ENCODE results near the gene RNPS1.

The RNPS1 gene

GRCh38 chr16:2276368-2277195 lies 8.7 kb upstream of the RNPS1 start:
- no peak for TF ChIP-seq CTCF (IDR thresholded peaks at IDR 0.05; ENCODE audit: low read depth, low read length)
- H3K4me3 ChIP-seq (ENCODE audit: low read depth, low read length), result no peak overlapping the region

- TF ChIP-seq CTCF (IDR thresholded peaks at IDR 0.05; ENCODE audit: low read depth, low read length), result no peak
- no peak overlapping the region for H3K4me3 ChIP-seq (ENCODE audit: low read depth, low read length)
These were observed 7.8 kb upstream of the RNPS1 start for GRCh38 chr16:2275476-2276367.

GRCh38 chr16:2273931-2274330 lies 6.0 kb upstream of the RNPS1 start:
- no peak for TF ChIP-seq CTCF (IDR thresholded peaks at IDR 0.05; ENCODE audit: low read depth, low read length)
- H3K4me3 ChIP-seq (ENCODE audit: low read depth, low read length), result no peak overlapping the region

GRCh38 chr16:2273484-2273883 lies 5.6 kb upstream of the RNPS1 start:
- H3K4me3 ChIP-seq (ENCODE audit: low read depth, low read length), result no peak overlapping the region
- no peak for TF ChIP-seq CTCF (IDR thresholded peaks at IDR 0.05; ENCODE audit: low read depth, low read length)

- H3K4me3 ChIP-seq (ENCODE audit: low read depth, low read length), result no peak overlapping the region
- TF ChIP-seq CTCF (IDR thresholded peaks at IDR 0.05; ENCODE audit: low read depth, low read length), result no peak
These were observed 4.0 kb upstream of the RNPS1 start for GRCh38 chr16:2271848-2272461.

GRCh38 chr16:2270588-2271470 lies 2.9 kb upstream of the RNPS1 start:
- TF ChIP-seq CTCF (IDR thresholded peaks at IDR 0.05; ENCODE audit: low read depth, low read length), result no peak
- H3K4me3 ChIP-seq (ENCODE audit: low read depth, low read length), result no peak overlapping the region
